Lower leg skin (tissue), 4 donors: ENCODE data around the gene RABGAP1. TPM values are rescaled to one million over a fixed set of nuclear protein-coding genes. Genes with fewer than 3 reads are reported as not detected.

ENCODE experiments used
- DNase-seq, 2 donors: peaks; one replicate each; pipeline ENCODE4 v3.0.0-alpha.2; 2019; ENCODE audit warnings: low spot score in 2 of 2
- H3K4me3 ChIP-seq: fragments of 200-600 bp; sonication (generic); 2 replicates; pipeline ENCODE4 v1.5.1; 2017; ENCODE audit warnings: mild to moderate bottlenecking, low read depth; ENCODE audit not compliant: poor library complexity, severe bottlenecking
- POLR2A ChIP-seq, 2 donors: fragments of 450-650 bp; IDR thresholded peaks; one replicate each; pipeline ENCODE4 v1.6.1; 2016 to 2017; ENCODE audit warnings: antibody characterized with exemption in 2 of 2, mild to moderate bottlenecking in 1 of 2, moderate library complexity in 1 of 2
- WGBS, 2 donors: methylation state at CpG; one replicate each; pipeline ENCODE4 v1.1.5; 2018; 5-methylcytosine and 5-hydroxymethylcytosine counted together
- intact Hi-C: fragments of 100-400 bp; cut with DNase I; formaldehyde crosslinking; loops from one replicate; pipeline ENCODE4 v1.15.0; 2023; ENCODE audit warnings: low total_unique reads
- total RNA-seq, 4 donors: library from RNA; depleted of rRNA; stranded (reverse); fragments of >200 nt; gene quantifications; one replicate each; pipeline ENCODE4 v1.1.0, GENCODE V29; 2016
- TF ChIP-seq, protein P1 (sequence below), 3 donors: fragments of 450-650 bp; IDR thresholded peaks; one replicate each; pipeline ENCODE4 v1.5.1; 2016; ENCODE audit warnings: antibody characterized with exemption in 3 of 3, mild to moderate bottlenecking in 3 of 3, moderate library complexity in 2 of 3

The RABGAP1 gene
- total RNA-seq, 4 donors from 2014 or later = 36.7 to 52.1 (median 45.4) TPM

DNA sequence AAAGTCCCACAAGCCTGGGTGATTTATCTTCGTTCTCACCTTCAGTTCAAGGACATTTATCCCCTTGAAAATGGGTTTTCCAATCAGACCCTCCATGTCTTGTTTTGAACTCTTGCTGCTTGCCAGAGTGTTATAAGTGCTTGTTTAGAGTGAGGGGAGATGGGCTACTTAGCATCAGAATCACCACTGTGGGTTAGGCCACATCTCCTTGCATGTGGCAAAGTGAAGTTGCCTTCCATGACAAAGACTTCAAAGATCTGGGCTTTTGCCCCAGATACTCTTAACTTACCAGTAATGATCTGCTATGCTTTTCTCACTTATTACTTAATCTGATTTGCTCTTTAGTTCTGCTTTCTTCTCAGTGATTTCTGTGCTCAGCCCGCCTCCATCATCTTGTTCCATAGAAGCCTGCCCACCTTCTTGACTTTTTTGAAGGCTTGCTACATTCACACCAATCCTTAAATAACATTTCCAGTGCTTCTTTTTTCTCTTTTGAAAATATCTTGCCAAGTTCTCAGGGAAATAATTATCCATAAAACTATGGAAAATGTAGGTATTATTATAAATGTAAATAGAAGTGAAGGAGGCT, 131.7 kb downstream of the RABGAP1 start:
- H3K4me3 ChIP-seq = no peak overlapping the region
- 97 to 98% methylated on average over 2 of the region's 2 CpGs for WGBS, 2 donors
- intact Hi-C loops = no loop called here
- no peak for TF ChIP-seq POLR2A (IDR thresholded peaks at IDR 0.05)
- TF ChIP-seq, protein P1, sequence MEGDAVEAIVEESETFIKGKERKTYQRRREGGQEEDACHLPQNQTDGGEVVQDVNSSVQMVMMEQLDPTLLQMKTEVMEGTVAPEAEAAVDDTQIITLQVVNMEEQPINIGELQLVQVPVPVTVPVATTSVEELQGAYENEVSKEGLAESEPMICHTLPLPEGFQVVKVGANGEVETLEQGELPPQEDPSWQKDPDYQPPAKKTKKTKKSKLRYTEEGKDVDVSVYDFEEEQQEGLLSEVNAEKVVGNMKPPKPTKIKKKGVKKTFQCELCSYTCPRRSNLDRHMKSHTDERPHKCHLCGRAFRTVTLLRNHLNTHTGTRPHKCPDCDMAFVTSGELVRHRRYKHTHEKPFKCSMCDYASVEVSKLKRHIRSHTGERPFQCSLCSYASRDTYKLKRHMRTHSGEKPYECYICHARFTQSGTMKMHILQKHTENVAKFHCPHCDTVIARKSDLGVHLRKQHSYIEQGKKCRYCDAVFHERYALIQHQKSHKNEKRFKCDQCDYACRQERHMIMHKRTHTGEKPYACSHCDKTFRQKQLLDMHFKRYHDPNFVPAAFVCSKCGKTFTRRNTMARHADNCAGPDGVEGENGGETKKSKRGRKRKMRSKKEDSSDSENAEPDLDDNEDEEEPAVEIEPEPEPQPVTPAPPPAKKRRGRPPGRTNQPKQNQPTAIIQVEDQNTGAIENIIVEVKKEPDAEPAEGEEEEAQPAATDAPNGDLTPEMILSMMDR (IDR thresholded peaks at IDR 0.05) = no peak
- DNase-seq = no peak

DNA sequence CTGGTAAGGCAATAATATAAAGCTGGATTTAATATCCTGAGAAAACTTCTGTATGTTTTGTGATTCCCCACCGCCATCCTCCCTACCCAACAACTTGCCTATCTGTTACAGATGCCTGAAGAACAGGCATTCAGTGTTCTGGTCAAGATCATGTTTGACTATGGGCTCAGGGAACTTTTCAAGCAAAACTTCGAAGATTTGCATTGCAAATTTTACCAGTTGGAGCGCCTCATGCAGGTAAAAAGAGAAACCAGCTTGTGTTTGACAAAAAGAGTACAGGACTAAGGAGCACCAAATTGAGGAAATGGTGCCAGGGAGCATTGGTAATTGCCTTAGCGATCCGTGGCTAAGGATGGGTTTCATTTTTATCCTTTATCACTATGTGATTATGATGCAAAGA, 132.6 kb downstream of the RABGAP1 start:
- TF ChIP-seq, protein P1 (IDR thresholded peaks at IDR 0.05) = no peak
- TF ChIP-seq POLR2A (IDR thresholded peaks at IDR 0.05) = no peak
- no peak for DNase-seq
- no peak overlapping the region for H3K4me3 ChIP-seq
- intact Hi-C loops = no loop called here
- WGBS, 2 donors = 64 to 76% methylated on average over 5 of the region's 5 CpGs

DNA sequence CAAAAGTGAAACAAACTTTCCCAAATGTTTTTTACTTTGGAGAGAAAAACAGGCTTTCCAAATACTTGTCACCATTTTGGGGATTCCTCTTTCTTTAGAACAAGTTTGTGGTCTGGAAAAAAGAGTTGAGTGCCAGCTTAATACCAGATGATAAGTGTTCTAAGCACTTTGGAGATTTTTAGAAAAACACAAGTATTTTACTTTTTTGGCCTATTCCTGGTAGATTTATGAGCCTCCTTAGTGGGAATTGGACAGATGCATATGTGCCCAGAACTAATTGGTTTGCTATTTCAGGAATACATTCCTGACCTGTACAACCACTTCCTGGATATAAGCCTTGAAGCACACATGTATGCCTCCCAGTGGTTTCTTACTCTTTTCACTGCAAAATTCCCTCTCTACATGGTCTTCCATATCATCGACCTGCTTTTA, 133.2 kb downstream of the RABGAP1 start:
- intact Hi-C loops = no loop called here
- DNase-seq = no peak
- 54 to 60% methylated on average over 1 of the region's 1 CpG for WGBS, 2 donors

DNA sequence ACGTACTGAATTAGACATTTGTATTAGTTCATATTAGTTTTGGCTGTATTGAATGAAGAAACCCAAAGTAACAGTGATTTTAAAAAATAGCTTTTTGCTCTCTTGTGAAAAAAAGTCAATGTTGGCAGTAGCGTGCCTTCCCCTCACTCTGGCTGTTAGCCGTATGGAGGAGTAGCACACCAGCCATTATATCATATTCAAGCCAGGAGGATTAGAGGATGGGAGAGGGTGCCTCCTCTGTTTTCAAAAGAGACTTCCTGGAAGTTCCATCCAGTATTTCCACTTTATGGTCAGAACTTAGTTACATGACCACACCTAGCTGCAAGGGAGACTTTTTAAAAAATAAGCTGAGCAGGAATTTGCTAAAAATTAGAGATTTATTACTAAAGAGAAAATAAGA, 133.8 kb downstream of the RABGAP1 start:
- WGBS, 2 donors = 74 to 79% methylated on average over 3 of the region's 3 CpGs
- DNase-seq = no peak
- TF ChIP-seq, protein P1 (IDR thresholded peaks at IDR 0.05) = no peak
- H3K4me3 ChIP-seq = no peak overlapping the region
- intact Hi-C loops = no loop called here

More for the DNA sequence above, 133.2 kb downstream of the RABGAP1 start:
- H3K4me3 ChIP-seq = no peak overlapping the region
- TF ChIP-seq, protein P1 (IDR thresholded peaks at IDR 0.05) = no peak
- no peak for TF ChIP-seq POLR2A (IDR thresholded peaks at IDR 0.05)

DNA sequence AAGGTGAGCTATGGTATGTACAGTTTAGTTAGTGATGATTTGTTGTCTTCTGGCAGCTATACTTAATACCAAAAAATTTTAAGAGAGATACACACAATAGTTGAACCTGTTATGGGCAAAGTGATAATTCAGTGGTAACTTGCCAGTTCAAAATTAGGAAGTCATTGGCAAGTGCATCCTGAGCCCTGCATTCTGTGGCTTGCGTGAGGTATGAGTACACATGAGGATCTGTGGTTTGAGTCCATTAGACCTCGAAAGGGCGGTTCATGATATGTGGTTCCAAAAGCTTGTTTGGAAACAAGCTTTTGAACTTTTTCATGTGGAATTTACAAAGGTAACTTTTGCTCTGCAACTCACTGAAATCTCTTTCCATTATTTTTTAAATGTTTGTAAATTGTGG, 139.6 kb downstream of the RABGAP1 start:
- DNase-seq = no peak
- TF ChIP-seq, protein P1 (IDR thresholded peaks at IDR 0.05) = no peak
- TF ChIP-seq POLR2A (IDR thresholded peaks at IDR 0.05) = no peak
- no peak overlapping the region for H3K4me3 ChIP-seq
- 84 to 85% methylated on average over 3 of the region's 3 CpGs for WGBS, 2 donors
- intact Hi-C loops = no loop called here

DNA sequence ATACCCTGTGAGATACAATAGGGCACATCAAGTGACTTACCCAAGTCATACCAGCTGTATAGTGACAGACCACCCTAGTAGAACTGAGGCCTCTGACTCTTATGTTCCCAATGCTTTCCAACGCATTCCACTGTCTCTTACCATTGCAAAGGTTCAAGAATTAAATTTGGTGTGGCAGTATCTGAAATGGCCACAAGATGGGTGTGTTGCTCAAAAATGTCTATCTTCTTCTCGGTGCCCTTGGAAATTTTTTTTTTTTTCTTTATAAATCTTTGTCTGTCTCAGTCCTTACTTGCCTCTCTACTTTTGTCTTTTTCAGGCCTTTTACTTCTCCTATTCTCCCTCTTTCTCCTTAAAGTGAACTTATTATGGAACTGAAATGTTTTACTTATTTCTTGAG, 141.0 kb downstream of the RABGAP1 start:
- no peak for TF ChIP-seq POLR2A (IDR thresholded peaks at IDR 0.05)
- TF ChIP-seq, protein P1 (IDR thresholded peaks at IDR 0.05) = no peak
- 29 to 31% methylated on average over 2 of the region's 2 CpGs for WGBS, 2 donors
- intact Hi-C loops = no loop called here
- no peak overlapping the region for H3K4me3 ChIP-seq
- DNase-seq = no peak
